ENCODE measurements around the gene LYST.

DNA sequence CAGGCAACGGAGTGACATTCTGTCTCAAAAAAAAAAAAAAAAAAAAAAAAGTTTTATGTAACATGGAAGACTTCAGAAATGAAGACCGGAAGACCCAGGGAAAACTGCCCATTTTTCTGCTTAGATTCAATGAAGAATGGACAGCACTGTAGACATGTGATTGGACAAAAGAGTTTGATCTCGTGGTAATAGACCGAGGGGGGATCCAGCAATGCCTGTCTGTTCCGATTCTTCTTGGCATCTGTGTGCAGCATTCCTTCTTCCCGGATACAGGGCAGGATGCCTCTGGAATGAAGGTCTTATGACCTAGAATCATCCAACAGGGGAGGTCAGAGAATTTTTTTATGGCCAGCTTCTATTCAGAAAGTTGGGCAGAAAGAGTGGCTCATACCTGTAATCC is 5.6 kb upstream of the LYST start:
- TF ChIP-seq, protein P1, sequence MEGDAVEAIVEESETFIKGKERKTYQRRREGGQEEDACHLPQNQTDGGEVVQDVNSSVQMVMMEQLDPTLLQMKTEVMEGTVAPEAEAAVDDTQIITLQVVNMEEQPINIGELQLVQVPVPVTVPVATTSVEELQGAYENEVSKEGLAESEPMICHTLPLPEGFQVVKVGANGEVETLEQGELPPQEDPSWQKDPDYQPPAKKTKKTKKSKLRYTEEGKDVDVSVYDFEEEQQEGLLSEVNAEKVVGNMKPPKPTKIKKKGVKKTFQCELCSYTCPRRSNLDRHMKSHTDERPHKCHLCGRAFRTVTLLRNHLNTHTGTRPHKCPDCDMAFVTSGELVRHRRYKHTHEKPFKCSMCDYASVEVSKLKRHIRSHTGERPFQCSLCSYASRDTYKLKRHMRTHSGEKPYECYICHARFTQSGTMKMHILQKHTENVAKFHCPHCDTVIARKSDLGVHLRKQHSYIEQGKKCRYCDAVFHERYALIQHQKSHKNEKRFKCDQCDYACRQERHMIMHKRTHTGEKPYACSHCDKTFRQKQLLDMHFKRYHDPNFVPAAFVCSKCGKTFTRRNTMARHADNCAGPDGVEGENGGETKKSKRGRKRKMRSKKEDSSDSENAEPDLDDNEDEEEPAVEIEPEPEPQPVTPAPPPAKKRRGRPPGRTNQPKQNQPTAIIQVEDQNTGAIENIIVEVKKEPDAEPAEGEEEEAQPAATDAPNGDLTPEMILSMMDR (IDR thresholded peaks at IDR 0.05): no peak
- TF ChIP-seq POLR2A (IDR thresholded peaks at IDR 0.05): no peak

Data from stomach (tissue), 4 donors.